IPS-NIHi7 (cell line): ENCODE data around the gene OR5T3.
"Not testable (repeated sequence)": the region's sequence is repeated elsewhere in the genome, so short reads cannot be mapped to it uniquely, and the experiment has no call there.

Experiments
- DNase-seq: peaks from one replicate; pipeline ENCODE4 v3.0.0; 2012; ENCODE audit warnings: mixed read lengths; ENCODE audit errors: extremely low spot score

Gene OR5T3

GRCh38 chr11:56251954-56252353, at the start of gene OR5T3:
Gene OR5T3 (plus strand): TSS chr11:56252254. CDS start chr11:56252254, 0 bp downstream.
- no peak for DNase-seq

- no peak for DNase-seq
Measured at GRCh38 chr11:56207790-56208189, 44.3 kb upstream of the OR5T3 start.

- DNase-seq, result no peak
Measured at GRCh38 chr11:56214537-56214936, 37.5 kb upstream of the OR5T3 start.

- not testable (repeated sequence) for DNase-seq
Measured at GRCh38 chr11:56219735-56220134, 32.3 kb upstream of the OR5T3 start.

GRCh38 chr11:56234155-56234554, 17.9 kb upstream of the OR5T3 start, which contains the start of gene OR5T2:
Gene OR5T2 (minus strand): TSS chr11:56234255. CDS start chr11:56233062, 1,193 bp downstream.
- DNase-seq, result no peak

GRCh38 chr11:56271092-56271491, 19.0 kb downstream of the OR5T3 start:
- no peak for DNase-seq

GRCh38 chr11:56273854-56274253, 21.8 kb downstream of the OR5T3 start, which contains the start of gene OR5T1:
Gene OR5T1 (plus strand): TSS chr11:56274154. CDS start chr11:56275639, 1,485 bp downstream.
- DNase-seq, result no peak

GRCh38 chr11:56292154-56292553, 40.1 kb downstream of the OR5T3 start, which contains the start of gene OR8H1:
Gene OR8H1 (minus strand): TSS chr11:56292254. CDS start chr11:56291062, 1,192 bp downstream.
- DNase-seq, result no peak

GRCh38 chr11:56296898-56297297, 44.8 kb downstream of the OR5T3 start:
- no peak for DNase-seq
